ENCODE results near the gene DSCAML1.

The DSCAML1 gene

DNA sequence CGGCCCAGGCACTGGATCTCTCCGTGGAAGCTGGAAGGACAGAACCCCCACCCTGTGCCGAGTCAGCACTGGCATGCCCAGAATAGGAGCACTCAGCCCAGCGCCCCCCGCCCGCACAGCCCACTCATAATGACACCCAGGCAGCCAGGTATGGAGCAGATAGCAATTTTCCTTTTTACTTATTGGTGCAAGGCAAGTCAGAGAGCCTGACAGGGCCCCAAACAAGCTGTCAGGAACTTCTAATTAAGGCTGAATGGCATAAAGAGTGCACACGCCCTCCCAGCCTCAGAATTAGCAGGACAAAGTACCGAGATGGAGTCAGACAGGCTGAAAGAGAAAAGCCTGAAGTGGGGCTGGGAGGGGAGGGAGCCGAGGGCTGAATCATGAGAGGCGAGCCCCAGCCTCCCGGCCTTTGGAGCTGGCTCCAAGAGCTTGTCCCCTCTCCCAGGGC, 76.9 kb downstream of the DSCAML1 start:
- no peak overlapping the region for H3K4me3 ChIP-seq (ENCODE audit: control insufficient read depth, low read depth, low read length)
- TF ChIP-seq, protein P1, sequence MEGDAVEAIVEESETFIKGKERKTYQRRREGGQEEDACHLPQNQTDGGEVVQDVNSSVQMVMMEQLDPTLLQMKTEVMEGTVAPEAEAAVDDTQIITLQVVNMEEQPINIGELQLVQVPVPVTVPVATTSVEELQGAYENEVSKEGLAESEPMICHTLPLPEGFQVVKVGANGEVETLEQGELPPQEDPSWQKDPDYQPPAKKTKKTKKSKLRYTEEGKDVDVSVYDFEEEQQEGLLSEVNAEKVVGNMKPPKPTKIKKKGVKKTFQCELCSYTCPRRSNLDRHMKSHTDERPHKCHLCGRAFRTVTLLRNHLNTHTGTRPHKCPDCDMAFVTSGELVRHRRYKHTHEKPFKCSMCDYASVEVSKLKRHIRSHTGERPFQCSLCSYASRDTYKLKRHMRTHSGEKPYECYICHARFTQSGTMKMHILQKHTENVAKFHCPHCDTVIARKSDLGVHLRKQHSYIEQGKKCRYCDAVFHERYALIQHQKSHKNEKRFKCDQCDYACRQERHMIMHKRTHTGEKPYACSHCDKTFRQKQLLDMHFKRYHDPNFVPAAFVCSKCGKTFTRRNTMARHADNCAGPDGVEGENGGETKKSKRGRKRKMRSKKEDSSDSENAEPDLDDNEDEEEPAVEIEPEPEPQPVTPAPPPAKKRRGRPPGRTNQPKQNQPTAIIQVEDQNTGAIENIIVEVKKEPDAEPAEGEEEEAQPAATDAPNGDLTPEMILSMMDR (IDR thresholded peaks at IDR 0.05; ENCODE audit: control insufficient read depth, insufficient read depth, low read depth, low read length, missing control alignments) = no peak
- no peak for DNase-seq (ENCODE audit: low read depth)

DNA sequence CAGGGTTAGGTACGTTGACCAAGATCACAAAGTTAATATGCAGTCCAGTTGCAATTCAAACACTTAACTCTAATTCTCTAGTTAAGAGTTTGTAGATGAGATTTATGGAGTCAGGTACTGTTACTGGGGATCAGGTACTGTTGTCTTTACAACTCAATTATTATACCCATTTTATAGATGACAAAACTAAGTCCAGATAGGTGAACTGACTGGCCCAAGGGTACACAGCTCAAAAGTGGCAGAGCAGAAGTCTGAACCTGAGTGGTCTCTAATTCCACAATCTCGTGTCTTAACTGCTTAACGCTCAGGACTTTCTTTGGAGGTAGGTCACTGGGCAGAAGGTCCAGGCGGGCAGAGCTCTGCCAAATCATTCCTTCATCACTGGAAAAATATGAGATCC, 77.5 kb downstream of the DSCAML1 start:
- TF ChIP-seq, protein P1 (IDR thresholded peaks at IDR 0.05; ENCODE audit: control insufficient read depth, insufficient read depth, low read depth, low read length, missing control alignments) = no peak
- no peak overlapping the region for H3K4me3 ChIP-seq (ENCODE audit: control insufficient read depth, low read depth, low read length)
- DNase-seq (ENCODE audit: low read depth) = no peak

DNA sequence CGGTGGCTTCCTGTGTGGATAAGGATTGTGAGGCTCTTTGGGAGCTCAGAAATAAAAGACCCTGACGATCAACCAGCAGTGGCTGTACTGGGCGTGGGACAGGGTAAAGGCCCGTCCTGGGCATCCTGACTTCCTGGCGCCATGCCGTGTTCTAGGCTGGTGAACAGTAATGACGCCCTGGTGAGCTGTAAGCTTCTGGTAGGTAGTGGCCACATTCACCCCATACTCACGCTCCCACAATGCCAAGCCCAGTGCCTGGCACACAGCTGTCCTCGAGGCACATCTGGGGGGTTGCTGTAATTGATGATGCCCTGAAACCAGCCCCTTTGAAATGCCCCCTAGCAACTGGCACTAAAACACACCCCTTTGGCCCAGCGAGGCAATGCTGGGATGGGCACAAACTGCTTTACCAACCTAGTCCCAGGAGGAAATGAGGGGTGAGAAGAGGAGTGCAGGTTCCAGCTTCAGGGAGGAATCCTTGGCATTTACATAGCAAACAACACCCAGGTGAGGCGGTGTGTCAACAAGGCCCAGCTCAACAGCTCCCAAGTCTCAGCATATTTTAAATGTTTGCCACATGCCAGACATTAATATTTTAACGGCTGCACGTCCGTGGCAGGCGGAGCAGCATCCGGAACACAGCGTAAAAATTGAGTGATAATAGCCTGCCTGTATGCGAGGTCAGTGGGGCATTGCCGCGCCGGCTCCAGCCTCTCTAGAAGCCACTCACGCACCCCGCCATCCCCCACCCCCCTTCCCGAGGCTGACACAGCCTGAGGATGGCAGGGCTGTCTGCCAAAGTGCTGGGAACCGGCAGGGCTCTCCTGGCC, 79.3 kb downstream of the DSCAML1 start:
- no peak overlapping the region for H3K4me3 ChIP-seq (ENCODE audit: control insufficient read depth, low read depth, low read length)
- TF ChIP-seq, protein P1 (IDR thresholded peaks at IDR 0.05; ENCODE audit: control insufficient read depth, insufficient read depth, low read depth, low read length, missing control alignments) = no peak
- no peak for DNase-seq (ENCODE audit: low read depth)

DNA sequence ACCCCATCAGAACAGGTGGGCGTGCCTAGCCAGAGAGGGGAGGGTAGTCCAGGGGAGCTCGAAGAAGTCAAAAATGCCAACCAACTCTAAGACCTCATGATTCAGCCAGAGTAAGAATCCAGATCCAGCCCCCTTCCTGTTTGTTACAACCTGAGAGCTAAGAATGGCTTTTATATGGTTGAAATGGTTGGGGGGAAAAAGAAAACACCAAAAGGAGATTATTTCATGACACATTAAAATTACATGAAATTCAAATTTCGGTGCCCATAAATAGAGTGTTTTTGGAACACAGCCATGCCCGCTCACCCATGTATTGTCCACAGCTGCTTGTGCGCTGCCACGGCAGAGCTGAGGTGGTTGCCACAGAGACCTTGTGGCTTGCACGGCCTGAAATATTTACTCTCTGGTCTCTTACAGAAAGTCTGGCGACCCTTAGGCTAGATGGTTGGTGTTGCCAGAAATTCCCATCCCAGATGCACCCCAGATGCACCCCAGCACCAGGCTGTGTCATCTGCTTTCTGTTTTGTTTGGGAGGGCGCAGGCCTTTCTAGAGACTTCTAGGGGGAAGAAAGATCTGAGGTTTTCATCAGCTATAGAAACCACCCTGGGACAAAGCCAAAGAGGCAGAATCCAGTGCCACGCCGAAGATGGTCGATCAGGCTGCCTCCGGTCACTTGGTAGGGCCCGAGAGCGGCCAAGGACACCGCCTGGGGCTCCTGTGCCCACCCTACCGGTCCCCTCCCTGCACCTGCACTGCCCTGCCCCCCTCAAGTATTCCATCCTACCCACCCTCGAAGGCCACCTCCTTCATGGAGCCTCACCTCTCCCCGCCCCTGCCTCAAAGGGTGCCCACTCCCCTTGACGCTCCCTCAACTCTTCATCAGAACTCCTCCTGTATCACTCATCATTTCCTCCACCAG, 80.2 kb downstream of the DSCAML1 start:
- no peak for DNase-seq (ENCODE audit: low read depth)
- TF ChIP-seq, protein P1 (IDR thresholded peaks at IDR 0.05; ENCODE audit: control insufficient read depth, insufficient read depth, low read depth, low read length, missing control alignments) = no peak
- no peak overlapping the region for H3K4me3 ChIP-seq (ENCODE audit: control insufficient read depth, low read depth, low read length)

- DNase-seq (ENCODE audit: low read depth) = no peak
- no peak overlapping the region for H3K4me3 ChIP-seq (ENCODE audit: control insufficient read depth, low read depth, low read length)
- TF ChIP-seq, protein P1 (IDR thresholded peaks at IDR 0.05; ENCODE audit: control insufficient read depth, insufficient read depth, low read depth, low read length, missing control alignments) = no peak
Observed at GRCh38 chr11:117715801-117716200, 81.2 kb downstream of the DSCAML1 start.

DNA sequence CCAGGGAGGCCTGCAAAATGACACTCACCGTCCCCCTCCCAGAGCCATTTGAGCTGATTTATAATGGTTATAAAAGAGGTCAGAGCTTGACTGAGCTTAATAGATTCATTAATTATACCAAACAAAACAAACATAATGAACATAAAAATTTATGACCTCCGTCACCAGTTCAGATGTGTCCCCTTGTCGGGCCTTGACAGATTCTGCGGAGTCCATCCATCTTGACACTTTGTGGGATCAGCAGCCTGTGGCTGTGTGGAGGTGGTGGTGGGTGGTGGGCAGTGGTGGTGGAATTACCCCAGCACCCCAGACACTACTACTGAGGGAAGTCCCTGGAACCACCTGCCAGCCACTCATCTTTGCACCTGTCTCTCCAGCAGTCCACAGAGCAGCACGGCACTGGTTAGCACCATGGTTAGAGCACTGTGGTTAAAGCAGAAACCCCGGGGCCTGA, 83.5 kb downstream of the DSCAML1 start:
- TF ChIP-seq, protein P1 (IDR thresholded peaks at IDR 0.05; ENCODE audit: control insufficient read depth, insufficient read depth, low read depth, low read length, missing control alignments) = no peak
- no peak for DNase-seq (ENCODE audit: low read depth)
- no peak overlapping the region for H3K4me3 ChIP-seq (ENCODE audit: control insufficient read depth, low read depth, low read length)

Data from AG09309 (cell line).